Vagina (tissue), 2 donors: ENCODE measurements around the gene MTRF1. TPM values are rescaled to one million over a fixed set of nuclear protein-coding genes. Genes with fewer than 3 reads are reported as not detected.
A peak's percentile ranks its signal among the peaks of the same experiment; 100 is the strongest.

Source experiments
- DNase-seq, 2 donors: peaks; one replicate each; pipeline ENCODE4 v3.0.0-alpha.2; 2017; ENCODE audit errors: extremely low spot score in 2 of 2
- H3K27ac ChIP-seq: fragments of 200-600 bp; sonication (generic); one replicate; pipeline ENCODE4 v1.5.1; 2019
- H3K27me3 ChIP-seq: fragments of 200-600 bp; sonication (generic); one replicate; pipeline ENCODE4 v1.5.1; 2019
- H3K36me3 ChIP-seq, 2 donors: fragments of 200-600 bp; sonication (generic); one replicate each; pipeline ENCODE4 v1.5.1; 2017 to 2019
- H3K4me1 ChIP-seq: fragments of 200-600 bp; sonication (generic); one replicate; pipeline ENCODE4 v1.5.1; 2019
- H3K4me3 ChIP-seq, 2 donors: fragments of 200-600 bp; sonication (generic); 1 replicate in 1 of 2; 2 replicates in 1 of 2; pipeline ENCODE4 v1.5.1; 2016 to 2019
- H3K9me3 ChIP-seq: fragments of 200-600 bp; sonication (generic); one replicate; pipeline ENCODE4 v1.5.1; 2019
- POLR2A ChIP-seq, 2 donors: fragments of 450-650 bp; IDR thresholded peaks; one replicate each; pipeline ENCODE4 v1.6.1; 2017; ENCODE audit warnings: antibody characterized with exemption in 2 of 2, mild to moderate bottlenecking in 2 of 2, moderate library complexity in 2 of 2
- POLR2AphosphoS5 ChIP-seq, 2 donors: sonication (generic); formaldehyde crosslinking; IDR thresholded peaks; one replicate each; pipeline ENCODE4 v1.9.0; 2017; ENCODE audit warnings: antibody characterized with exemption in 2 of 2, mild to moderate bottlenecking in 2 of 2, low read depth in 1 of 2; ENCODE audit not compliant: insufficient read depth in 1 of 2
- intact Hi-C: fragments of 100-400 bp; cut with DNase I; formaldehyde crosslinking; loops from one replicate; pipeline ENCODE4 v1.15.1; 2023
- total RNA-seq: library from RNA; depleted of rRNA; stranded (reverse); fragments of >200 nt; gene quantifications from one replicate; pipeline ENCODE4 v1.2.3, GENCODE V29; 2016
- TF ChIP-seq, protein P1 (sequence below), 3 experiments: fragments of 450-650 bp in 2 of 3; fragments of 200-600 bp in 1 of 3; sonication (generic) in 1 of 3; IDR thresholded peaks; one replicate each; pipeline ENCODE4 v1.5.1; 2017 to 2019; ENCODE audit warnings: antibody characterized with exemption in 3 of 3, mild to moderate bottlenecking in 2 of 3, moderate library complexity in 2 of 3

The MTRF1 gene
- total RNA-seq, 1 donor from 2014 or later, result 17.2 TPM

DNA sequence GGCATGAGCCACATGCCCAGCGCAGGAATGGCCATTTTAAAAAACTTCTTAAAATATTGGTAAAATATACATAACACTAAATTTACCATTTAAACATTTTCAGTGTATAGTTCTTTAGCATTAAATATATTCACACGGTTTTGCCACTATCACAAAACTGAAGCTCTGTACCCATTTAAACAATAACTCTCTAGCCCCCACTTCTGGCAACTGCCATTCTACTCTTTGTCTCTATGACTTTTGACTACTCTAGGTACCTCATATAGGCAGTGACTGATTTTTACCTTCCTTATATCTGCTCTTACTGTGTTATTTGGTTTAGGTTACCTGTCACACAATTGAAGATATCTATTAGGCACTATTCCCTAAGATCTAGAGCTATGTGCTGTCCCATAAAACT lies 66.8 kb downstream of the MTRF1 start:
- intact Hi-C loops, result loop anchor here (10.0 kb wide), 1 partner anchor 62 kb away; the partner anchor contains the start of gene KBTBD6
- no peaks in the 10 kb centered on the region for H3K9me3 ChIP-seq

DNA sequence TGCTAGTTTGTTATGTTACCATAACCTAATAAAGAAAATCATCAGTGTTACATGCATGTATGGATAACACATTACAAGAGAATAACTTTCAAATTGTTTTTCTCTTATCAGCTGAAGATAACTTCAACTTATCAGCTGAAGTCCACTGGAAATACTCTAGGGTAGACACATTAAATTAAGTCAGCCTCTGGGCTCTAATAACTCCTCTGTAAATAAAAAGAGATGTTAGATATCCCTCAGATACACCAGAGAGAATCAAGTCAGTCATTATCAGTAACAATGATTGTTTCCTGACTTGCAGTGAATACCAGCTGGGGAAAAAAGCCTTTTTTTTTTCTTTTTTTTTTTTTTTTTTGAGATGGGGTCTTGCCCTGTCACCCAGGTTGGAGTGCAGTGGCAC lies 67.4 kb downstream of the MTRF1 start:
- intact Hi-C loops, result loop anchor here (10.0 kb wide), 1 partner anchor 61 kb away; the partner anchor contains the start of gene KBTBD6
- H3K9me3 ChIP-seq, result no peaks in the 10 kb centered on the region
- no peak overlapping the region for H3K4me3 ChIP-seq
- H3K36me3 ChIP-seq, result no peaks in the 10 kb centered on the region
- no peak for DNase-seq
- TF ChIP-seq POLR2AphosphoS5 (IDR thresholded peaks at IDR 0.05; ENCODE audit: insufficient read depth in 1 of 2, low read depth in 1 of 2) (no peak), POLR2A (IDR thresholded peaks at IDR 0.05) (no peak)
- TF ChIP-seq, protein P1, sequence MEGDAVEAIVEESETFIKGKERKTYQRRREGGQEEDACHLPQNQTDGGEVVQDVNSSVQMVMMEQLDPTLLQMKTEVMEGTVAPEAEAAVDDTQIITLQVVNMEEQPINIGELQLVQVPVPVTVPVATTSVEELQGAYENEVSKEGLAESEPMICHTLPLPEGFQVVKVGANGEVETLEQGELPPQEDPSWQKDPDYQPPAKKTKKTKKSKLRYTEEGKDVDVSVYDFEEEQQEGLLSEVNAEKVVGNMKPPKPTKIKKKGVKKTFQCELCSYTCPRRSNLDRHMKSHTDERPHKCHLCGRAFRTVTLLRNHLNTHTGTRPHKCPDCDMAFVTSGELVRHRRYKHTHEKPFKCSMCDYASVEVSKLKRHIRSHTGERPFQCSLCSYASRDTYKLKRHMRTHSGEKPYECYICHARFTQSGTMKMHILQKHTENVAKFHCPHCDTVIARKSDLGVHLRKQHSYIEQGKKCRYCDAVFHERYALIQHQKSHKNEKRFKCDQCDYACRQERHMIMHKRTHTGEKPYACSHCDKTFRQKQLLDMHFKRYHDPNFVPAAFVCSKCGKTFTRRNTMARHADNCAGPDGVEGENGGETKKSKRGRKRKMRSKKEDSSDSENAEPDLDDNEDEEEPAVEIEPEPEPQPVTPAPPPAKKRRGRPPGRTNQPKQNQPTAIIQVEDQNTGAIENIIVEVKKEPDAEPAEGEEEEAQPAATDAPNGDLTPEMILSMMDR (IDR thresholded peaks at IDR 0.05), result no peak
- H3K27ac ChIP-seq, result no peak overlapping the region
- H3K27me3 ChIP-seq, result no peaks in the 10 kb centered on the region
- peaks cover 30% of the 10 kb centered on the region for H3K4me1 ChIP-seq

More for the DNA sequence above, 66.8 kb downstream of the MTRF1 start:
- H3K4me1 ChIP-seq, result peaks cover 24% of the 10 kb centered on the region
- H3K36me3 ChIP-seq, result no peaks in the 10 kb centered on the region
- no peak overlapping the region for H3K27ac ChIP-seq
- no peak overlapping the region for H3K4me3 ChIP-seq
- TF ChIP-seq, protein P1 (IDR thresholded peaks at IDR 0.05), result no peak
- TF ChIP-seq POLR2AphosphoS5 (IDR thresholded peaks at IDR 0.05; ENCODE audit: insufficient read depth in 1 of 2, low read depth in 1 of 2) (no peak), POLR2A (IDR thresholded peaks at IDR 0.05) (no peak)
- no peaks in the 10 kb centered on the region for H3K27me3 ChIP-seq
- DNase-seq, result no peak

DNA sequence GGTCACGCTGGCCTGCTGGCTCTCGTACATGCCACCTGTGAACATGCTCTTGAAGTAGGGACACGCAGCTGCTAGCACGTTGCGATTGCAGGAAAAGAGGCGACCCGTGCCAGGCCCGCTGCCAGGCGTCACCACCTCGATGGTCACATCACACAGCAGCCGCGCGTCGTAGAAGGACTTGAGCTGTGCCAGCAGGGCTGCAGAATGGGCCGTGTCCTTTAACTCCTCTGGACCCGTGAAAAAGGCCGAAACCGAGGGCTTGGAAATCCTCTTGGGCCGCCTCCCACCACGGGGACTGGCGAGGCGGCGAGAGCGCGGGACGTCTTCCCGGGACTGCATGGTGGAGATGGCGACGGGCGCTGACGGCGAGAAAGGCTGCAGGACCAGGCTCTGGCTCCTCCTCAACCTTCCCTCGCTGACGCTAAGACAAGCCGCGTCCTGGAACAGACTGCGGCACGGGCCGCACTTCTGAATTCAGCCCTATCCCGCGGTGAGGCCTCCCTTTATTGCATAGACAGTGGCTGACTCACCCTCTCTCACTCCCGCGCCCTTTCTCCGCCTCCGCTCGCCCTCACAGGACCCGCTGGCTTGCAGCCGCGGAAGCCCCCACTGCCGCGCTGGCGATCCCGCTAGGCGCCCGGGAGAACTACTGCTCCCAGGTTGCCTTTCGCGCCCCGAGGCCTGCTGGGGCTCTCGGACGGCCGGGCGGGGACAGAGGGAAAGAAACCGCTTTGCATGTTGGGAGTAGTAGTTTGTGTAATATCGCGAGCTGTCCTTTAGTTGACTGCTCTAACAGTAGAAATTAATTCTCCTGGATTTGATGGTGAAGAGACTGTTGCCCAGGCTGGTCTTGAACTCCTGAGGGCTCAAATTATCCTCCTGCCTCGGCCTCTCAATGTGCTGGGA lies 69.2 kb downstream of the MTRF1 start, which contains the start of gene KBTBD7:
Gene KBTBD7 (minus strand): TSS at position 651 of the 906 bp plus-strand sequence. CDS start 312 bp downstream, at position 339.
- H3K27me3 ChIP-seq, result no peaks in the 10 kb centered on the region
- TF ChIP-seq, protein P1 (IDR thresholded peaks at IDR 0.05), result peak in 2 of 3 experiments; percentile 4 to 13
- TF ChIP-seq POLR2A (IDR thresholded peaks at IDR 0.05) (peak in 1 of 2 donors; percentile 31), POLR2AphosphoS5 (IDR thresholded peaks at IDR 0.05; ENCODE audit: insufficient read depth in 1 of 2, low read depth in 1 of 2) (peak; percentile 95 to 97)
- H3K9me3 ChIP-seq, result no peaks in the 10 kb centered on the region
- H3K36me3 ChIP-seq, result no peaks in the 10 kb centered on the region
- H3K27ac ChIP-seq, result peak within 1 kb of the TSS; percentile 75
- peak within 1 kb of the TSS; percentile 52 to 81 for H3K4me3 ChIP-seq
- peak in 1 of 2 donors; percentile 93 for DNase-seq
- intact Hi-C loops, result loop anchor here (10.0 kb wide), 1 partner anchor 59 kb away; the partner anchor contains the start of gene KBTBD6
- H3K4me1 ChIP-seq, result peaks cover 33% of the 10 kb centered on the region

DNA sequence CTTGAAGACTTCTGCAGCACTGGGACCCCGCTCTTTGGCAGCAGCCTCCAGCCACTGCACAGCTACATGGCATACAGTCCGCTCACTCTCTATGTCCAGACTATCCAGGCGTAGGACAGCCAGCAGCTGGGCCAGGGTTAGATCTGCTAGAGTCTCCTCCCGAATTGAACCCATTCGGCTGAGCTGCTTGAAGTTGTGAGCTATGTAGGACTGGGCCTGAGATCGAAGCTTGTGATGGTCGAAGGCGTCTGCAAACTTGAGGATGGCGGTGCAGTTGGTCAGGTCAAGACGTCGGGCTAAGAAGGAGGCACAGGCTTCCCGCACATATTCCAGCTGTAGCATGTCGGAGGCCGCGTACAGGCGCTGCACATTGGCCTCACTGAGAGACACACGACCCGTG lies 69.9 kb downstream of the MTRF1 start:
- no peak for DNase-seq
- H3K4me1 ChIP-seq, result peaks cover 33% of the 10 kb centered on the region
- H3K9me3 ChIP-seq, result no peaks in the 10 kb centered on the region
- peak overlapping the region; percentile 75 for H3K27ac ChIP-seq
- TF ChIP-seq POLR2A (IDR thresholded peaks at IDR 0.05), result no peak
- TF ChIP-seq, protein P1 (IDR thresholded peaks at IDR 0.05), result no peak
- TF ChIP-seq POLR2AphosphoS5 (IDR thresholded peaks at IDR 0.05; ENCODE audit: insufficient read depth in 1 of 2, low read depth in 1 of 2), result no peak
- H3K27me3 ChIP-seq, result no peaks in the 10 kb centered on the region
- peak overlapping the region; percentile 52 to 81 for H3K4me3 ChIP-seq
- no peaks in the 10 kb centered on the region for H3K36me3 ChIP-seq
- intact Hi-C loops, result loop anchor here (10.0 kb wide), 1 partner anchor 59 kb away; the partner anchor contains the start of gene KBTBD6
